Kidney epithelial cell (primary cell): ENCODE data around the gene TMEM80. TPM values are rescaled to one million over a fixed set of nuclear protein-coding genes. Genes with fewer than 3 reads are reported as not detected.

ENCODE experiments used
- DNase-seq: peaks from one replicate; pipeline ENCODE4 v3.0.0-alpha.2; 2010; ENCODE audit warnings: low read depth
- H3K27me3 ChIP-seq: 2 replicates; pipeline ENCODE4 v1.6.0; 2011; ENCODE audit warnings: low read length; ENCODE audit not compliant: control insufficient read depth, insufficient read depth
- H3K36me3 ChIP-seq: 2 replicates; pipeline ENCODE4 v1.5.1; 2011; ENCODE audit warnings: low read length; ENCODE audit not compliant: control insufficient read depth, insufficient read depth
- H3K4me3 ChIP-seq: 2 replicates; pipeline ENCODE4 v1.5.1; 2011; ENCODE audit warnings: low read depth, mild to moderate bottlenecking, control low read depth, low read length
- CTCF ChIP-seq: IDR thresholded peaks from 2 replicates; pipeline ENCODE4 v1.5.1; 2011; ENCODE audit warnings: mild to moderate bottlenecking, moderate library complexity, low read length, control low read depth, inconsistent platforms; ENCODE audit not compliant: insufficient read depth, poor library complexity, severe bottlenecking
- total RNA-seq: library from RNA; depleted of rRNA; stranded (reverse); fragments of >200 nt; gene quantifications from 2 replicates; pipeline ENCODE4 v1.2.3, GENCODE V29; 2015

Gene TMEM80
- total RNA-seq, 1 donor from 2014 or later = 28.5 TPM

GRCh38 chr11:660681-661444 lies 34.8 kb upstream of the TMEM80 start:
- Histone ChIP-seq H3K36me3 (peaks cover 2% of the 10 kb centered on the region), H3K27me3 (no peaks in the 10 kb centered on the region)
- no peak for TF ChIP-seq CTCF

GRCh38 chr11:662689-663274 lies 32.8 kb upstream of the TMEM80 start:
- no peak for DNase-seq
- peak; percentile 70 for TF ChIP-seq CTCF
- Histone ChIP-seq H3K36me3 (peaks cover 3% of the 10 kb centered on the region), H3K4me3 (no peak overlapping the region), H3K27me3 (no peaks in the 10 kb centered on the region)

More at GRCh38 chr11:660681-661444, 34.8 kb upstream of the TMEM80 start:
- no peak for DNase-seq
- H3K4me3 ChIP-seq = no peak overlapping the region

GRCh38 chr11:665062-665703 lies 30.4 kb upstream of the TMEM80 start:
- TF ChIP-seq CTCF = no peak
- peaks cover 4% of the 10 kb centered on the region for H3K36me3 ChIP-seq
- H3K4me3 ChIP-seq = no peak overlapping the region
- H3K27me3 ChIP-seq = no peaks in the 10 kb centered on the region
- DNase-seq = no peak

GRCh38 chr11:665704-666281 lies 29.8 kb upstream of the TMEM80 start:
- Histone ChIP-seq H3K27me3 (no peaks in the 10 kb centered on the region), H3K36me3 (peaks cover 4% of the 10 kb centered on the region), H3K4me3 (no peak overlapping the region)
- TF ChIP-seq CTCF = no peak
- no peak for DNase-seq

GRCh38 chr11:673866-674265 lies 21.8 kb upstream of the TMEM80 start:
- Histone ChIP-seq H3K4me3 (no peak overlapping the region), H3K36me3 (peaks cover 2% of the 10 kb centered on the region), H3K27me3 (no peaks in the 10 kb centered on the region)
- no peak for TF ChIP-seq CTCF
- DNase-seq = no peak
